Measurements from ENCODE around the gene HSD3B7. TPM values are rescaled to one million over a fixed set of nuclear protein-coding genes. Genes with fewer than 3 reads are reported as not detected.

Gene HSD3B7
- total and polyA plus RNA-seq, 2 of the 4 experiments (the other 2 are of a cell fraction), result 8.5 to 11.3 TPM

DNA sequence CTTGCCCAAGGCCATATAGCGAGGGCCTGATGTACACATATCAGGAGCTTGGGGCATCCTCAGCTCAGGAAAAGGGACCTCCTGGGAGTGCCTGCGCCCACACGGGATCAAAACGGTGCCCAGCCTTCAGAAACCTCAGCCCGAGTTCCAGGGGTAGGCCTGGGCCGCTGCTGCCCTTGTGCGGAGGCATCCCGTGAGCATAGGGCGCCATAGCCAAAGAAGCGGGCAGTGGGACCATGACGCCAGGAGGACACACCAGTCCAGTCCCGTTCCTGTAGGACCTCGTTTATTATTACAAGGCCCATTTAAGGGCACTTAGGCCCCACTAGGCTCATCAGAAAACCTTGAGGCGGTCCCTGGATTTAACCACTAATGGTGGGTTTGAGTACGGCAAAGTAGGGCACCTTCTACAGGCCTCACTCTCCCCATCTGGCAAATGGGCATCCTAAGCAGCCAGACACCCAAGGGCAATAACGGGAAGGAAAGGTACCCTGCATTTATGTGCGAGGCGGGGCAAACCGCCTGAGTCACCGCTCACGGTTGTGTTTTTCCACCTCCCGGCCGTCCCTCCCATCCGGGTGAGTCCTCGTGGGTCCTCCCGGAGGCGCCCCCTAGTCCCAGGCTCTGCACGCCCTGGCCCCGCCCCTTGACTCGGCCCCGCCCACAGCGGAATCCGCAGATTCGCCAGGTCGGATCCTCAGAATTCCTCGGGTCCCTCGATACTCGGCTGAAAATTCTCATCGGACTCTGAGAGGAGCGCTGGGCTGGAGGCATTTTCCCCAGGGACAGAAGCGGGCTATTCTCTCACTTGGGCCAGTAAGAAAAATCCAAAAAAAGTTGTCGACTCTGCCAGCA is 28.2 kb upstream of the HSD3B7 start:
- Histone ChIP-seq H2BK15ac (ENCODE audit: low read depth, low read length) (peak overlapping the region; percentile 88; the same call in 1 of the 3 replicates), H3K14ac (replicated peaks; ENCODE audit: low read depth, low read length) (peak overlapping the region; percentile 96), H3K79me1 (ENCODE audit: low read depth in 1 of 2, low read length in 2 of 2) (peaks cover 33 to 40% of the 10 kb centered on the region in 2 experiments), H3K36me3 (ENCODE audit: control insufficient read depth, insufficient read depth, low read length) (peaks cover 23% of the 10 kb centered on the region), H3K9me3 (ENCODE audit: control insufficient read depth, insufficient read depth, low read length) (no peaks in the 10 kb centered on the region), H2BK20ac (ENCODE audit: low read depth, low read length) (peak overlapping the region; percentile 6; the same call in 1 of the 2 replicates), H3K9me1 (ENCODE audit: insufficient read depth, low read length) (no peaks in the 10 kb centered on the region; the same call in 1 of the 2 replicates), H2AK9ac (replicated peaks; ENCODE audit: low read depth, low read length, poor library complexity) (peak overlapping the region; percentile 94), H3K56ac (ENCODE audit: extremely low read depth, insufficient read depth, low read length) (peak overlapping the region; percentile 99), H4K8ac (ENCODE audit: low read depth in 2 of 2, low read length in 2 of 2) (peak overlapping the region; percentile 95 to 98), H3K4me1 (ENCODE audit: control insufficient read depth, insufficient read depth, low read length) (peaks cover 6% of the 10 kb centered on the region), H2BK5ac (ENCODE audit: low read depth, low read length, poor library complexity, severe bottlenecking) (peak overlapping the region; percentile 89), H3K4ac (ENCODE audit: low read depth, low read length) (peak overlapping the region; percentile 98), H2AK5ac (ENCODE audit: low read depth, low read length) (peak overlapping the region; percentile 68; the same call in 1 of the 2 replicates), H3K9ac (ENCODE audit: low read depth, low read length) (peak overlapping the region; percentile 95), H2BK120ac (ENCODE audit: low read depth, low read length) (peak overlapping the region; percentile 89), H3K23ac (ENCODE audit: low read depth, low read length) (peak overlapping the region; percentile 94; the same call in 1 of the 2 replicates), H3K27me3 (ENCODE audit: control insufficient read depth, insufficient read depth, low read length) (no peaks in the 10 kb centered on the region), H2AFZ (replicated peaks; ENCODE audit: low read length, poor library complexity) (peak overlapping the region; percentile 99), H3K18ac (ENCODE audit: low read depth, low read length) (peak overlapping the region; percentile 66), H4K5ac (ENCODE audit: low read depth, low read length) (peak overlapping the region; percentile 81), H3K27ac (ENCODE audit: insufficient read depth, low read length) (peak overlapping the region; percentile 93), H4K91ac (ENCODE audit: insufficient read depth, low read depth, low read length) (peak overlapping the region; percentile 92), H3K4me3 (ENCODE audit: insufficient read depth, low read depth, low read length) (peak overlapping the region; percentile 61), H3K4me2 (ENCODE audit: low read depth, low read length) (peak overlapping the region; percentile 73), H4K20me1 (ENCODE audit: insufficient read depth, low read length) (peaks cover 12% of the 10 kb centered on the region; the same call in 1 of the 2 replicates)
- dilution Hi-C loops (cut with HindIII; ENCODE audit: low sequenced_read_pairs, unreplicated experiment) (no loop called here), intact Hi-C loops (cut with micrococcal nuclease) (loop anchor here (1.0 to 10.0 kb wide), 3 partner anchors 118 to 908 kb away; partner anchors contain the start of genes ZNF646 and ZNF668), in situ Hi-C loops (cut with MboI; ENCODE audit: low sequenced_read_pairs) (no loop called here)
- no TSS peak for BruUV-seq (replicated peaks)
- ATAC-seq (ENCODE audit: low read depth), result peak; percentile 73
- DNase-seq, result peak; percentile 81
- ChIA-PET CTCF (interaction anchor here (0.6 kb wide), 1 partner anchor 511 kb away, joined by 3 read pairs; no protein-coding TSS in a partner anchor), POLR2A (ENCODE audit: unreplicated experiment) (no interaction called here)
- 23% methylated on average over 20 of the region's 42 CpGs; no CpG with 5 or more reads in 1 of the 2 experiments for WGBS, 2 experiments (ENCODE audit: extremely low coverage in 2 of 2, insufficient read length in 1 of 2)
- TF ChIP-seq FOS (IDR thresholded peaks at IDR 0.05; ENCODE audit: low read depth, low read length), result no peak
- no peak for TF ChIP-seq MAFK (IDR thresholded peaks at IDR 0.05; ENCODE audit: low read depth, low read length)
- no peak for TF ChIP-seq CEBPB (IDR thresholded peaks at IDR 0.05; ENCODE audit: low read depth, low read length)
- no peak for TF ChIP-seq MXI1 (IDR thresholded peaks at IDR 0.05; ENCODE audit: borderline replicate concordance, low read depth, low read length)
- TF ChIP-seq RCOR1 (IDR thresholded peaks at IDR 0.05; ENCODE audit: insufficient replicate concordance, low read length), result peak; percentile 85
- TF ChIP-seq RFX5 (IDR thresholded peaks at IDR 0.05; ENCODE audit: low read depth, low read length), result no peak
- no peak for TF ChIP-seq POLR2A (IDR thresholded peaks at IDR 0.05; ENCODE audit: low read depth, low read length)
- no peak for TF ChIP-seq USF2 (IDR thresholded peaks at IDR 0.05; ENCODE audit: low read depth, low read length)
- peak; percentile 22; the same call in 1 of the 2 replicates for TF ChIP-seq NFE2L2 (IDR thresholded peaks at IDR 0.05; ENCODE audit: low read depth, low read length)
- peak; percentile 76; the same call in 1 of the 2 replicates for TF ChIP-seq MAZ (IDR thresholded peaks at IDR 0.05; ENCODE audit: borderline replicate concordance, low read depth, low read length)
- TF ChIP-seq ELK1 (IDR thresholded peaks at IDR 0.05; ENCODE audit: borderline replicate concordance, low read depth, low read length), result no peak
- no peak for TF ChIP-seq CHD1 (IDR thresholded peaks at IDR 0.05; ENCODE audit: low read depth, low read length)
- no peak for TF ChIP-seq RAD21 (IDR thresholded peaks at IDR 0.05; ENCODE audit: low read length)
- no peak for TF ChIP-seq BHLHE40 (IDR thresholded peaks at IDR 0.05; ENCODE audit: low read depth, low read length)
- TF ChIP-seq SMC3 (IDR thresholded peaks at IDR 0.05; ENCODE audit: low read depth, low read length), result no peak
